NK-92 (cell line): ENCODE results near the gene BAG2.

Experiments
- DNase-seq: peaks from one replicate; lab custom pipeline; 2025; ENCODE audit not compliant: unreplicated experiment; lab: John Stamatoyannopoulos, UW

Gene BAG2

GRCh38 chr6:57173886-57174510 is 1.9 kb downstream of the BAG2 start:
- no peak for DNase-seq

GRCh38 chr6:57174511-57174907 is 2.4 kb downstream of the BAG2 start:
- DNase-seq = no peak

- DNase-seq = no peak
These were observed 5.6 kb downstream of the BAG2 start for GRCh38 chr6:57177545-57178265.

- DNase-seq = no peak
These were observed 8.5 kb downstream of the BAG2 start for GRCh38 chr6:57180596-57180995.

- DNase-seq = no peak
These were observed 9.9 kb downstream of the BAG2 start for GRCh38 chr6:57182017-57182432.

- no peak for DNase-seq
These were observed 11.2 kb downstream of the BAG2 start for GRCh38 chr6:57183336-57183735.

- no peak for DNase-seq
These were observed 18.0 kb downstream of the BAG2 start for GRCh38 chr6:57190140-57190539.

GRCh38 chr6:57193177-57193576 is 21.1 kb downstream of the BAG2 start:
- DNase-seq = no peak

GRCh38 chr6:57195457-57195856 is 23.3 kb downstream of the BAG2 start:
- DNase-seq = no peak

GRCh38 chr6:57198926-57199636 is 27.0 kb downstream of the BAG2 start:
- no peak for DNase-seq

GRCh38 chr6:57201718-57202117 is 29.6 kb downstream of the BAG2 start:
- DNase-seq = no peak

GRCh38 chr6:57205550-57206328 is 33.6 kb downstream of the BAG2 start:
- DNase-seq = no peak

- DNase-seq = no peak
These were observed 35.0 kb downstream of the BAG2 start for GRCh38 chr6:57207141-57207540.

GRCh38 chr6:57207872-57208271 is 35.7 kb downstream of the BAG2 start:
- DNase-seq = no peak

- DNase-seq = no peak
These were observed 36.9 kb downstream of the BAG2 start for GRCh38 chr6:57209030-57209429.

GRCh38 chr6:57210060-57210459 is 37.9 kb downstream of the BAG2 start:
- no peak for DNase-seq

GRCh38 chr6:57215260-57215659 is 43.1 kb downstream of the BAG2 start:
- DNase-seq = no peak

GRCh38 chr6:57216235-57217101 is 44.3 kb downstream of the BAG2 start:
- DNase-seq = no peak

GRCh38 chr6:57217270-57217669 is 45.1 kb downstream of the BAG2 start:
- no peak for DNase-seq

GRCh38 chr6:57220083-57220703 is 48.1 kb downstream of the BAG2 start:
- DNase-seq = no peak
